Calu3 (cell line): Measurements from ENCODE around the gene OSBPL5. TPM values are rescaled to one million over a fixed set of nuclear protein-coding genes. Genes with fewer than 3 reads are reported as not detected.

Source experiments
- BruUV-seq: library from RNA; stranded (reverse); fragments of 400-500 nt; replicated peaks from 2 replicates; lab custom pipeline; 2021; lab: Mats Ljungman, UMichigan
- CTCF ChIA-PET: fragments of 300-600 bp; sonication (Branson Sonifier 250); formaldehyde crosslinking; loops from one replicate; lab custom pipeline; 2022; ENCODE audit warnings: antibody characterized with exemption; lab: Charles Lee
- DNase-seq: peaks from one replicate; pipeline ENCODE4 v3.0.0; 2022
- H3K27ac Mint-ChIP-seq: one replicate; pipeline ENCODE4 v1.8.0; 2022; ENCODE audit warnings: mixed read lengths; ENCODE audit not compliant: unreplicated experiment
- H3K27me3 Mint-ChIP-seq: one replicate; pipeline ENCODE4 v1.8.0; 2022; ENCODE audit warnings: mixed read lengths; ENCODE audit not compliant: unreplicated experiment
- H3K36me3 Mint-ChIP-seq: one replicate; pipeline ENCODE4 v1.8.0; 2022; ENCODE audit warnings: mild to moderate bottlenecking, moderate library complexity, mixed read lengths; ENCODE audit not compliant: insufficient read depth, unreplicated experiment
- H3K4me1 Mint-ChIP-seq: one replicate; pipeline ENCODE4 v1.8.0; 2022; ENCODE audit warnings: mild to moderate bottlenecking, low read depth, mixed read lengths; ENCODE audit not compliant: unreplicated experiment
- H3K4me3 Mint-ChIP-seq: one replicate; pipeline ENCODE4 v1.8.0; 2022; ENCODE audit warnings: mild to moderate bottlenecking, low read depth, moderate library complexity, mixed read lengths; ENCODE audit not compliant: unreplicated experiment
- H3K9me3 Mint-ChIP-seq: one replicate; pipeline ENCODE4 v1.8.0; 2022; ENCODE audit warnings: low read depth, mixed read lengths; ENCODE audit not compliant: unreplicated experiment
- CTCF ChIP-seq: fragments of 200-600 bp; IDR thresholded peaks from one replicate; pipeline ENCODE4 v1.8.0; 2022; ENCODE audit warnings: antibody characterized with exemption; ENCODE audit not compliant: unreplicated experiment
- intact Hi-C: fragments of 100-400 bp; cut with micrococcal nuclease; formaldehyde crosslinking; loops from one replicate; pipeline ENCODE4 v1.10.0; 2022; ENCODE audit not compliant: unreplicated experiment
- total RNA-seq: library from RNA; stranded (reverse); gene quantifications from 2 replicates; pipeline ENCODE4 v1.2.3, GENCODE V29; 2022

OSBPL5 gene
- total RNA-seq, 1 experiment from 2014 or later = 7.1 TPM

- Mint-ChIP-seq H3K4me1 (peaks cover 6% of the 10 kb centered on the region), H3K9me3 (no peaks in the 10 kb centered on the region), H3K36me3 (peaks cover 24% of the 10 kb centered on the region), H3K27me3 (peaks cover 28% of the 10 kb centered on the region), H3K4me3 (no peak overlapping the region), H3K27ac (no peak overlapping the region)
- no peak for DNase-seq
- CTCF ChIA-PET = no interaction called here
- intact Hi-C loops = no loop called here
- no TSS peak for BruUV-seq
- TF ChIP-seq CTCF = no peak
Observed at GRCh38 chr11:3060436-3061025, 104.6 kb downstream of the OSBPL5 start.

- no peak overlapping the region for H3K4me3 Mint-ChIP-seq
- H3K36me3 Mint-ChIP-seq = peaks cover 35% of the 10 kb centered on the region
- peaks cover 6% of the 10 kb centered on the region for H3K4me1 Mint-ChIP-seq
- no peaks in the 10 kb centered on the region for H3K9me3 Mint-ChIP-seq
- BruUV-seq = no TSS peak
- DNase-seq = peak; percentile 35
- no peak overlapping the region for H3K27ac Mint-ChIP-seq
- no peak for TF ChIP-seq CTCF
- H3K27me3 Mint-ChIP-seq = peaks cover 17% of the 10 kb centered on the region
- intact Hi-C loops = no loop called here
- CTCF ChIA-PET = no interaction called here
Observed at GRCh38 chr11:3058753-3059664, 106.1 kb downstream of the OSBPL5 start.

- BruUV-seq = no TSS peak
- CTCF ChIA-PET = interaction anchor here (0.7 to 2.0 kb wide), 2 partner anchors 34 to 65 kb away, joined by 3 to 5 read pairs; partner anchors contain the start of gene NAP1L4
- no peaks in the 10 kb centered on the region for H3K9me3 Mint-ChIP-seq
- intact Hi-C loops = no loop called here
- peaks cover 37% of the 10 kb centered on the region for H3K36me3 Mint-ChIP-seq
- H3K4me1 Mint-ChIP-seq = peaks cover 6% of the 10 kb centered on the region
- peak; percentile 96 for DNase-seq
- H3K4me3 Mint-ChIP-seq = peak within 1 kb of the TSS; percentile 96
- H3K27me3 Mint-ChIP-seq = peaks cover under 1% of the 10 kb centered on the region
- H3K27ac Mint-ChIP-seq = peak within 1 kb of the TSS; percentile 81
- TF ChIP-seq CTCF = no peak
Observed at GRCh38 chr11:3057069-3057963, 107.8 kb downstream of the OSBPL5 start, which contains the start of gene CARS1. CARS1 (minus strand) TSS chr11:3057423; CDS start chr11:3057367, 56 bp downstream.
